Thoracic aorta (tissue), 2 donors: ENCODE measurements around the gene ADGB. TPM values are rescaled to one million over a fixed set of nuclear protein-coding genes. Genes with fewer than 3 reads are reported as not detected.
A peak's percentile ranks its signal among the peaks of the same experiment; 100 is the strongest.
"Not testable (repeated sequence)": the region's sequence is repeated elsewhere in the genome, so short reads cannot be mapped to it uniquely, and the experiment has no call there.

Experiments
- ATAC-seq: fragments of 150-250 bp; one replicate; pipeline ENCODE4 v1.8.0; 2017; ENCODE audit warnings: low read depth; ENCODE audit not compliant: insufficient number of reproducible peaks, low FRiP score
- DNase-seq: peaks from one replicate; pipeline ENCODE4 v3.0.0-alpha.2; 2020; ENCODE audit warnings: low spot score
- H3K27ac ChIP-seq, 2 donors: fragments of 200-600 bp; sonication (generic); 1 replicate in 1 of 2; 2 replicates in 1 of 2; pipeline ENCODE4 v1.5.1; 2016; ENCODE audit warnings: mild to moderate bottlenecking in 2 of 2, moderate library complexity in 2 of 2
- H3K27me3 ChIP-seq: fragments of 200-600 bp; sonication (generic); replicated peaks from 2 replicates; pipeline ENCODE4 v1.6.0; 2016; ENCODE audit warnings: mild to moderate bottlenecking; ENCODE audit not compliant: insufficient read depth
- H3K36me3 ChIP-seq: fragments of 200-600 bp; sonication (generic); one replicate; pipeline ENCODE4 v1.5.1; 2016
- H3K4me1 ChIP-seq, 2 donors: fragments of 200-600 bp; sonication (generic); 1 replicate in 1 of 2; 2 replicates in 1 of 2; pipeline versions ENCODE4 v1.5.1 to v1.6.0; 2016; ENCODE audit warnings: low read depth in 2 of 2, mild to moderate bottlenecking in 1 of 2; ENCODE audit not compliant: control insufficient read depth in 1 of 2
- H3K4me3 ChIP-seq: fragments of 200-600 bp; sonication (generic); 2 replicates; pipeline ENCODE4 v1.5.1; 2016; ENCODE audit warnings: mild to moderate bottlenecking
- H3K9me3 ChIP-seq: fragments of 200-600 bp; sonication (generic); 2 replicates; pipeline ENCODE4 v1.5.1; 2016
- CTCF ChIP-seq: fragments of 200-600 bp; sonication (generic); IDR thresholded peaks from one replicate; pipeline ENCODE4 v1.5.1; 2019; ENCODE audit warnings: antibody characterized with exemption
- total RNA-seq, 2 donors: library from RNA; depleted of rRNA; stranded (reverse); fragments of >200 nt; gene quantifications; one replicate each; pipeline versions ENCODE4 v1.1.0 to v1.2.3, GENCODE V29; 2016

Gene ADGB
- not detected for total RNA-seq

- DNase-seq = no peak
- Histone ChIP-seq H3K36me3 (no peaks in the 10 kb centered on the region), H3K4me3 (peak within 1 kb of the TSS; percentile 67), H3K27ac (no peak within 1 kb of the TSS), H3K4me1 (peaks cover 0 to 4% of the 10 kb centered on the region in 2 donors), H3K9me3 (no peaks in the 10 kb centered on the region), H3K27me3 (no peaks in the 10 kb centered on the region)
- no peak for TF ChIP-seq CTCF
- ATAC-seq = no peak
Observed at GRCh38 chr6:146598772-146599405, at the start of gene ADGB. ADGB (plus strand) TSS chr6:146598972; CDS start chr6:146599041, 69 bp downstream.

- Histone ChIP-seq H3K4me3 (no peak overlapping the region), H3K9me3 (no peaks in the 10 kb centered on the region), H3K27me3 (no peaks in the 10 kb centered on the region), H3K4me1 (peaks cover 19 to 48% of the 10 kb centered on the region in 2 donors), H3K27ac (no peak overlapping the region), H3K36me3 (peaks cover 18% of the 10 kb centered on the region)
- TF ChIP-seq CTCF = no peak
- no peak for DNase-seq
- ATAC-seq = no peak
Observed at GRCh38 chr6:146550911-146551310, 47.9 kb upstream of the ADGB start.

GRCh38 chr6:146551545-146551944 lies 47.2 kb upstream of the ADGB start:
- no peaks in the 10 kb centered on the region for H3K9me3 ChIP-seq
- no peak overlapping the region for H3K27ac ChIP-seq
- H3K4me1 ChIP-seq = peaks cover 17 to 42% of the 10 kb centered on the region in 2 donors
- ATAC-seq = no peak
- H3K36me3 ChIP-seq = peaks cover 20% of the 10 kb centered on the region
- no peak for TF ChIP-seq CTCF
- no peak overlapping the region for H3K4me3 ChIP-seq
- no peaks in the 10 kb centered on the region for H3K27me3 ChIP-seq
- DNase-seq = no peak

GRCh38 chr6:146553377-146554135 lies 45.2 kb upstream of the ADGB start:
- H3K27ac ChIP-seq = no peak overlapping the region
- peaks cover 20% of the 10 kb centered on the region for H3K36me3 ChIP-seq
- H3K4me1 ChIP-seq = peaks cover 5 to 22% of the 10 kb centered on the region in 2 donors
- H3K4me3 ChIP-seq = no peak overlapping the region
- no peaks in the 10 kb centered on the region for H3K27me3 ChIP-seq
- no peak for ATAC-seq
- no peaks in the 10 kb centered on the region for H3K9me3 ChIP-seq
- DNase-seq = no peak
- TF ChIP-seq CTCF = no peak

DNA sequence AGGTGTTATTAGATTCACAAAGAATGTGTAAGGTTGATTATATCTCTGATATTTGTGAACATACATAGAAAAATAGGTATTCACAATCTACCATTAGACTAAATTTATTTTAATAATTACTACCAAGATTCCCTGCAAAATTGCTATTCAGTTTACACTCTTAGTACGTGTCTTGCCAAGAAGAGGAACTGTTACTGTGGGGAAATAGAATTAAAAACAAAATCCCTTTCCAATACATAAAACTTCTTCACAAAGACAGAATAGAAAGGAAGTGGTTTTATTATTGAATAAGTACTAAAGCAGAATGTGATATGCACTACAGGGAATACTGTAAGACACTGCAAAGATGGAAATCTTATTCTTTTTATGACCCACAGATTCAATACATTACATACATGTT lies 38.2 kb upstream of the ADGB start:
- ATAC-seq (no peak), DNase-seq (no peak)
- Histone ChIP-seq H3K27me3 (no peaks in the 10 kb centered on the region), H3K36me3 (peaks cover 2% of the 10 kb centered on the region), H3K27ac (no peak overlapping the region), H3K4me1 (no peaks in the 10 kb centered on the region), H3K4me3 (no peak overlapping the region), H3K9me3 (no peaks in the 10 kb centered on the region)
- TF ChIP-seq CTCF = no peak

DNA sequence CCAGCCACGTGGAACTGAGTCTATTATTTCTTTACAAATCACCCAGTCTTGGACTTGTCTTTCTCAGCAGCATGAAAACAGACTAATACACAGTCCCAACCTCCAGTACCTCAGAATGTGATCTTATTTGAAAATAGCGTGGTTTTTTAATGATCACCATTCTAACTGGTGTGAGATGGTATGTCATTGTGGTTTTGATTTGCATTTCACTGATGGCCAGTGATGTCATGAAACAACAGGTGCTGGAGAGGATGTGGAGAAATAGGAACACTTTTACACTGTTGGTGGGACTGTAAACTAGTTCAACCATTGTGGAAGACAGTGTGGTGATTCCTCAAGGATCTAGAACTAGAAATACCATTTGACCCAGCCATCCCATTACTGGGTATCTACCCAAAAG lies 32.1 kb upstream of the ADGB start:
- H3K27me3 ChIP-seq, DNase-seq, H3K27ac ChIP-seq, ATAC-seq, H3K9me3 ChIP-seq, H3K4me1 ChIP-seq, H3K4me3 ChIP-seq, H3K36me3 ChIP-seq: not testable (repeated sequence)

DNA sequence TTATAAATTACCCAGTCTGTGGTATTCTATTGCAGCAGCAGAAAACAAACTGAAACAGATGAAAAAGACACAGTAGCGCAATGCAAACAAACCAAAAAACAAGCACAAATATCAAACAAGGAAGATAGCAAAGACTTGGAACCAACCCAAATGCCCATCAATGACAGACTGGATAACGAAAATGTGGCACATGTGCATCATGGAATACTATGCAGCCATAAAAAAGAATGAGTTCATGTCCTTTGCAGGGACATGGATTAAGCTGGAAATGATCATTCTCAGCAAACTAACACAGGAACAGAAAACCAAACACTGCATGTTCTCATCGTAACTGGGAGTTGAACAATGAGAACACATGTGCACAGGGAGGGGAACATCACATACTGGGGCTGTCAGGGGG lies 30.2 kb upstream of the ADGB start:
- not testable (repeated sequence) for H3K4me3 ChIP-seq, H3K9me3 ChIP-seq, ATAC-seq, DNase-seq, H3K27ac ChIP-seq, H3K4me1 ChIP-seq, H3K27me3 ChIP-seq, H3K36me3 ChIP-seq
